Body of pancreas (tissue), 4 donors: Measurements from ENCODE around the gene BGN.

Experiments used
- POLR2A ChIP-seq, 3 donors: fragments of 450-650 bp; IDR thresholded peaks; one replicate each; pipeline ENCODE4 v1.6.1; 2016; ENCODE audit warnings: antibody characterized with exemption in 3 of 3, mild to moderate bottlenecking in 2 of 3
- TF ChIP-seq, protein P1 (sequence below), 7 experiments: fragments of 450-650 bp in 4 of 7; fragments of 200-600 bp in 3 of 7; sonication (generic) in 3 of 7; IDR thresholded peaks; one replicate each; pipeline ENCODE4 v1.5.1; 2016 to 2019; ENCODE audit warnings: antibody characterized with exemption in 7 of 7

DNA sequence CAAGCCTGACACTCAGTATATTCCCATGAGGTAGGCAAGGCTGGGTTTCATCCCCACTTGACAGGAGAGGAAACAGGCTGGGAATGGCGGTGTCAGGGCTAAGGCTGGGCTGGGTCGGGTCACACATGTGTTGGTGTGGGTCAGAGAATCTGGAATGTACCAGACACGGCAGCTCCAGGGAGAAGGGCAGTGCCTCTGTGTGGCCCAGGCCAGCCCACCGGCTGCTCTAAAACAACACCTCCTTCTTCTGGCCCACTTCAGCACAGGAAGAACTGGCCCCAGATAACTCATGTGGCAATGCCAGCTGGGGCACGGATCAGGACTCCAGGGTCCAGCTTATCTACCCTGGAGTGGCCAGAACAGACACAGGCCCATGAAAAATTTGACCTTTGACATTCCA is 30.7 kb upstream of the BGN start:
- TF ChIP-seq, protein P1, sequence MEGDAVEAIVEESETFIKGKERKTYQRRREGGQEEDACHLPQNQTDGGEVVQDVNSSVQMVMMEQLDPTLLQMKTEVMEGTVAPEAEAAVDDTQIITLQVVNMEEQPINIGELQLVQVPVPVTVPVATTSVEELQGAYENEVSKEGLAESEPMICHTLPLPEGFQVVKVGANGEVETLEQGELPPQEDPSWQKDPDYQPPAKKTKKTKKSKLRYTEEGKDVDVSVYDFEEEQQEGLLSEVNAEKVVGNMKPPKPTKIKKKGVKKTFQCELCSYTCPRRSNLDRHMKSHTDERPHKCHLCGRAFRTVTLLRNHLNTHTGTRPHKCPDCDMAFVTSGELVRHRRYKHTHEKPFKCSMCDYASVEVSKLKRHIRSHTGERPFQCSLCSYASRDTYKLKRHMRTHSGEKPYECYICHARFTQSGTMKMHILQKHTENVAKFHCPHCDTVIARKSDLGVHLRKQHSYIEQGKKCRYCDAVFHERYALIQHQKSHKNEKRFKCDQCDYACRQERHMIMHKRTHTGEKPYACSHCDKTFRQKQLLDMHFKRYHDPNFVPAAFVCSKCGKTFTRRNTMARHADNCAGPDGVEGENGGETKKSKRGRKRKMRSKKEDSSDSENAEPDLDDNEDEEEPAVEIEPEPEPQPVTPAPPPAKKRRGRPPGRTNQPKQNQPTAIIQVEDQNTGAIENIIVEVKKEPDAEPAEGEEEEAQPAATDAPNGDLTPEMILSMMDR (IDR thresholded peaks at IDR 0.05), result no peak
- TF ChIP-seq POLR2A (IDR thresholded peaks at IDR 0.05), result no peak
